Activated naive CD8-positive, alpha-beta T cell treated with anti-CD3 and anti-CD28 coated beads, Interleukin-2, amount 50 U/mL, for 24 hours (primary cell): Measurements from ENCODE around the gene GLI1.

Experiments used
- ATAC-seq: fragments of 150-1000 bp; cut with Tn5 transposase; one replicate; pipeline ENCODE4 v1.10.0; 2021
- DNase-seq: peaks from one replicate; pipeline ENCODE4 v3.0.0; 2021
- H3K27ac Mint-ChIP-seq: one replicate; pipeline ENCODE4 v1.8.0; 2021; ENCODE audit warnings: mild to moderate bottlenecking, mixed read lengths
- H3K27me3 Mint-ChIP-seq: one replicate; pipeline ENCODE4 v1.8.0; 2021; ENCODE audit warnings: mixed read lengths
- H3K36me3 Mint-ChIP-seq: one replicate; pipeline ENCODE4 v1.8.0; 2021; ENCODE audit warnings: low read depth, mixed read lengths
- H3K4me1 Mint-ChIP-seq: one replicate; pipeline ENCODE4 v1.8.0; 2021; ENCODE audit warnings: mixed read lengths
- H3K4me3 Mint-ChIP-seq: one replicate; pipeline ENCODE4 v1.8.0; 2021; ENCODE audit warnings: mild to moderate bottlenecking, moderate library complexity, mixed read lengths
- H3K9me3 Mint-ChIP-seq: one replicate; pipeline ENCODE4 v1.8.0; 2021; ENCODE audit warnings: mixed read lengths

GLI1 gene

GRCh38 chr12:57472391-57472790 is 12.8 kb downstream of the GLI1 start:
- Mint-ChIP-seq H3K27me3 (no peaks in the 10 kb centered on the region), H3K4me1 (peaks cover 39% of the 10 kb centered on the region), H3K9me3 (no peaks in the 10 kb centered on the region), H3K4me3 (no peak overlapping the region), H3K36me3 (peaks cover 39% of the 10 kb centered on the region), H3K27ac (no peak overlapping the region)
- ATAC-seq (no peak), DNase-seq (no peak)

GRCh38 chr12:57473392-57473791 is 13.8 kb downstream of the GLI1 start:
- Mint-ChIP-seq H3K36me3 (peaks cover 47% of the 10 kb centered on the region), H3K9me3 (no peaks in the 10 kb centered on the region), H3K4me3 (no peak overlapping the region), H3K27ac (peak overlapping the region; percentile 53), H3K27me3 (no peaks in the 10 kb centered on the region), H3K4me1 (peaks cover 45% of the 10 kb centered on the region)
- DNase-seq (no peak), ATAC-seq (no peak)

DNA sequence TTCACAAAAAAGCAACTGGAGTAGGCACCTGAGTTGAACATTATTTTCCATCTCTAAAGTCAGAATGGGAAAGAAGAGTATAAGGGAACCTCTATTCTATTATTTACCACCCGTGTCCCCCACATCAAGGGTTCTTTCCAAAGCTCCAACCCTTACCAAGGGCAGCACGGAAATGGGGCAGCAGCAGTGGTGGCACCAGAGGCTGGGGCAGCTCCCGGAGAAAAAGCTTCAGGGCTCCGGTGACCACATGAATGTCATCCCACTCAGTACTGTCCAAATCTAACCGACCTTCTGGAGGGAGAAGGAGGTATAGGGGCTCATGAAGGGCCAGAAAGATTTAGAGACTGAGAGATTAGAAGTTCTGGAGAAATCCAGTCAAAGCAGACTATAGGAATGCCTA is 14.3 kb downstream of the GLI1 start:
- Mint-ChIP-seq H3K9me3 (no peaks in the 10 kb centered on the region), H3K4me3 (peak overlapping the region; percentile 61), H3K27me3 (no peaks in the 10 kb centered on the region), H3K36me3 (peaks cover 51% of the 10 kb centered on the region), H3K27ac (no peak overlapping the region), H3K4me1 (peaks cover 50% of the 10 kb centered on the region)
- no peak for DNase-seq
- no peak for ATAC-seq

DNA sequence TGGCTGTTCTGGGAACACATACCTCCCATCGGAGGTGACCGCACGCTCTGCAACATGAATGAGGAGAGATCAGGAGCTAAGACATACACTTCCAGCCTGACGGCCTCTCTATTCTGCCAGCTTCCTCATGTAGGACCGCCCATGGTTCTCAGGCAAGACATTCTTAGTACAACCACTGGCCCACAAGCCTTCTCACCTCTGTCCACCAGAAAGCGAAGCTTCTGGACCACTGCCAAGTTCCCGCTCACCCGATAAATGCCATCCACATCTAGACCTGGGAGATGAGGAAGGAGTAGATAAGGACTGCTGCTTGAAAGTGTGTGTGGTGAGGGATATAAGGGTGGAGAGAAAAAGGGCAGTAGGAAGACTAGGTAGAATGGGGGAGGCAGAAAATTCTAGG is 14.8 kb downstream of the GLI1 start:
- DNase-seq, result no peak

DNA sequence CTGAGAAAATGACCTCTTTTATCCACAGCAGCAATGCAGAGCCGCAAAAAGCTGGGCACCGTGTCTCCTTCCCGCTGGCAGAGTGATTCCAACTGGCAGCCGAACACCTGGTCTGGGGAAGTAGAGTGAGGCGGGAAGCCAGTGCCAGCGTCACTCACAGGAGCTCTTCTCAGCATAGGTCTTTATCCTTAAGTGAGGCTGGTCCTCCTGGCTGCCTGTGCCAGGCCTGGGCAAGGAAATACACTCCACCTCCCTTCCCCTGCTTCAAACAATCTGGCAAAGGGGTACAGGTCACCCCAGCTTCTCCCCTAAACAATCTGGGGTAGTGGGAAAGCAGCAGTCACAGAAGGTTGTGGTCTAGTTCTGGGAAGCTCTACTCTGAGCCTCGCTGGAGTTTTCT is 15.3 kb downstream of the GLI1 start:
- no peaks in the 10 kb centered on the region for H3K9me3 Mint-ChIP-seq
- peaks cover 60% of the 10 kb centered on the region for H3K4me1 Mint-ChIP-seq
- H3K27ac Mint-ChIP-seq, result peak overlapping the region; percentile 71
- no peak for ATAC-seq
- H3K27me3 Mint-ChIP-seq, result no peaks in the 10 kb centered on the region
- H3K4me3 Mint-ChIP-seq, result peak overlapping the region; percentile 61
- H3K36me3 Mint-ChIP-seq, result peaks cover 47% of the 10 kb centered on the region
- no peak for DNase-seq

More for the DNA sequence above, 14.8 kb downstream of the GLI1 start:
- no peaks in the 10 kb centered on the region for H3K9me3 Mint-ChIP-seq
- peaks cover 47% of the 10 kb centered on the region for H3K36me3 Mint-ChIP-seq
- peak overlapping the region; percentile 71 for H3K27ac Mint-ChIP-seq
- H3K27me3 Mint-ChIP-seq, result no peaks in the 10 kb centered on the region
- peaks cover 56% of the 10 kb centered on the region for H3K4me1 Mint-ChIP-seq
- ATAC-seq, result no peak
- H3K4me3 Mint-ChIP-seq, result peak overlapping the region; percentile 61

- H3K27ac Mint-ChIP-seq, result peak overlapping the region; percentile 98
- peaks cover 67% of the 10 kb centered on the region for H3K4me1 Mint-ChIP-seq
- no peaks in the 10 kb centered on the region for H3K27me3 Mint-ChIP-seq
- no peaks in the 10 kb centered on the region for H3K9me3 Mint-ChIP-seq
- DNase-seq (no peak), ATAC-seq (no peak)
- peak overlapping the region; percentile 93 for H3K4me3 Mint-ChIP-seq
- H3K36me3 Mint-ChIP-seq, result peaks cover 47% of the 10 kb centered on the region
Observed at GRCh38 chr12:57475271-57476161, 15.9 kb downstream of the GLI1 start.

- ATAC-seq (peak; percentile 44), DNase-seq (peak; percentile 87)
- peaks cover 49% of the 10 kb centered on the region for H3K36me3 Mint-ChIP-seq
- peak overlapping the region; percentile 98 for H3K27ac Mint-ChIP-seq
- H3K27me3 Mint-ChIP-seq, result no peaks in the 10 kb centered on the region
- no peaks in the 10 kb centered on the region for H3K9me3 Mint-ChIP-seq
- peaks cover 75% of the 10 kb centered on the region for H3K4me1 Mint-ChIP-seq
- peak overlapping the region; percentile 93 for H3K4me3 Mint-ChIP-seq
Observed at GRCh38 chr12:57476162-57476992, 16.8 kb downstream of the GLI1 start.

DNA sequence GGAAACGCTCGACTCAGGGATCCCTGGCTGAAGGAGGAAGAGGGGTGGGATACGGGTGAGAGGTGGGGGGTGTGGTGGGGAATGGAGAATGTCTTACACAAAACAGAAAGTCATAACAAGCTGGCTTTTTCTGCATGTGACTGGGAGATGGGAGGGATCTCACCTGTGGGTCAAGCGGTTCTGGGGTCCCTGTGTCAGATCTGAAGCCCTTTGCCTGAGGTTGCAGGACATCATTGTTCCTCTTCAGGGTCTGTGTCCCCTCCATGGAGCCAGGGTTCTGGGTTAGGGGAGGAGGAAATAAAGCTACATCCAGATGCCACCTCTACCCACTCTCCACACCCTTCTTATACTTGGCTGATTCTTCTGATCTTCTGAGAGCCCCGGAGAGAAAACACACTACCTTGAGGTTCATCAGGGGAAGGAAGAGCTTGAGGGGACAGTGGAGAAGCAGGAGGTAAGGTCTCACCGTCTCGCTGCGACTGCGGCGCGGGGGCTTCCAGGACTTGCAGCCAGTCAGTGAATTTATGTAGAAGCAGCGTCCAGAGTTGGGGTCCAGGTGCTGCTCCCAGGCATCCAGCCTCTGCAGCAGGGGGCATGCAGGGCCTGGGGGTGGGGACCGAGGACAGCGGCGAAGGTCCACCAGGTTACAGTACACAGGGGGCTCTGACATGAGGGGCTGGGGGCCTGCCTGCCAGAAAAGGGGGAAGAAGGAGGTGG is 17.6 kb downstream of the GLI1 start:
- DNase-seq (no peak), ATAC-seq (no peak)
- H3K27ac Mint-ChIP-seq, result peak overlapping the region; percentile 98
- peaks cover 47% of the 10 kb centered on the region for H3K36me3 Mint-ChIP-seq
- H3K27me3 Mint-ChIP-seq, result no peaks in the 10 kb centered on the region
- no peaks in the 10 kb centered on the region for H3K9me3 Mint-ChIP-seq
- peaks cover 77% of the 10 kb centered on the region for H3K4me1 Mint-ChIP-seq
- H3K4me3 Mint-ChIP-seq, result peak overlapping the region; percentile 93

DNA sequence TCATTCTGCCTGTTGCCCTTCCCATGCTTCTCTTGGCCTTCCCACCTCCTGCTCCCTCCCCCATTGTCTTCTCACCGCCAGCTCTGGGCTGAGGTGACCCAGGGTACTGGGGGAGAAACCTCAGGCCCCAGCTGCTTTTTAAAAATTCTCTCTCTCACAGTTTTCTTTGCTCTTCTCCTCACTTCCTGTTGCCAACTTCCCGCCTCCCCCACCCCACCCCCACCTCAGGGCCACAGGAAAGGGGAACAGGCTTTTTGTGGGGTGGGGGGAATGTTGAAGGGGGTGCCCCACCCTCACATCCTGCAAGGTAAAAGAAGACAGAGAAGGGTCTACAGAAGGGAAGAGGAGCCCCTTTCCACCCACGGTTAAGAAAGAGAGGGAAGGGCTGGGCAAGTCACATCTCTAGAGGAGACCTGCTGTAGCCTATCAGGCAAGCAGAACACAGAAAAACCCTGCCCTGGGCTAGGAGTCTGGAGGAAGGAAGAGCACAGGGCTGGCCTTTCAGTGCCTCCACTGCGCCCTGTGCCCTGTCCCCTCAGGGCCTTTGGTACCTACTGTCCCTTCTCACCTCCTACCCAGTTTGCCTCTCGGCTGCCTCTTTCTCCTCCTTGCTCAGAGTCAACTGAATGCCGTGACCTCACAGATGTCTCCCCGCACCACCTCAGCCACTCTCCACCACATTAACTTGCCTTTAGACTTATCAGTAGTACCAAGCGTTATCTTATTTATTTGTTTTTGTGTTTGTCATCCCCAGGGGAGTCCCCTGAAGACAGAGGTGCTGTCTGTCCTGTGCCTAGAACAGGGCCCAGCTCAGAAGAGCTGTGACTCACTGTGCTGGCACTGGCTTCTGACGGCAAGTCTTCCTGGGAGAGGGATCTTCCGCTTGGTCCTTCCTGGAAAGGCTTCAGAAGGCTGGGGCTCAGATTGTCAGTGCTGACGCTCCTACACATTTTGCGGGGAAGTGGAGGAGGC is 18.4 kb downstream of the GLI1 start:
- peak overlapping the region; percentile 98 for H3K27ac Mint-ChIP-seq
- peaks cover 41% of the 10 kb centered on the region for H3K36me3 Mint-ChIP-seq
- peak; percentile 52 for DNase-seq
- H3K4me1 Mint-ChIP-seq, result peaks cover 74% of the 10 kb centered on the region
- no peaks in the 10 kb centered on the region for H3K9me3 Mint-ChIP-seq
- ATAC-seq, result peak; percentile 54
- H3K27me3 Mint-ChIP-seq, result no peaks in the 10 kb centered on the region
- H3K4me3 Mint-ChIP-seq, result peak overlapping the region; percentile 93

DNA sequence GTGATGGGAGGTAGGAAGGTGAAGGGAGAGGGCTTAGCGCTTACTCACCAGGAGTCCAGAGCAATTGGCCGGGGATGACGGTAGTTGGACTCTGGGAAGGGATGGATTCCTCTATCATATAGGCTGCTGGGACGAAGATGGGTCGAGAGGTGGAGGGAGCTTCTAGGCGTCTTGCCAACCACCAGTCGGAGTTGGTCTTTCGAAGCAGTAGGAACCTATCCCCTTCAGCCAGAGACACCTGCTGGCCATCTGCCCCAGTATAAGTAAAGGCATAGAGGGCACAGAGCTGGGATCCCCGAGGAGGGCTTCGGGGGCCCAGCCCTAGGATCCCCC is 19.4 kb downstream of the GLI1 start:
- H3K36me3 Mint-ChIP-seq, result peaks cover 35% of the 10 kb centered on the region
- peaks cover 73% of the 10 kb centered on the region for H3K4me1 Mint-ChIP-seq
- DNase-seq (no peak), ATAC-seq (no peak)
- H3K27me3 Mint-ChIP-seq, result no peaks in the 10 kb centered on the region
- no peaks in the 10 kb centered on the region for H3K9me3 Mint-ChIP-seq
- peak overlapping the region; percentile 98 for H3K27ac Mint-ChIP-seq
- peak overlapping the region; percentile 93 for H3K4me3 Mint-ChIP-seq

DNA sequence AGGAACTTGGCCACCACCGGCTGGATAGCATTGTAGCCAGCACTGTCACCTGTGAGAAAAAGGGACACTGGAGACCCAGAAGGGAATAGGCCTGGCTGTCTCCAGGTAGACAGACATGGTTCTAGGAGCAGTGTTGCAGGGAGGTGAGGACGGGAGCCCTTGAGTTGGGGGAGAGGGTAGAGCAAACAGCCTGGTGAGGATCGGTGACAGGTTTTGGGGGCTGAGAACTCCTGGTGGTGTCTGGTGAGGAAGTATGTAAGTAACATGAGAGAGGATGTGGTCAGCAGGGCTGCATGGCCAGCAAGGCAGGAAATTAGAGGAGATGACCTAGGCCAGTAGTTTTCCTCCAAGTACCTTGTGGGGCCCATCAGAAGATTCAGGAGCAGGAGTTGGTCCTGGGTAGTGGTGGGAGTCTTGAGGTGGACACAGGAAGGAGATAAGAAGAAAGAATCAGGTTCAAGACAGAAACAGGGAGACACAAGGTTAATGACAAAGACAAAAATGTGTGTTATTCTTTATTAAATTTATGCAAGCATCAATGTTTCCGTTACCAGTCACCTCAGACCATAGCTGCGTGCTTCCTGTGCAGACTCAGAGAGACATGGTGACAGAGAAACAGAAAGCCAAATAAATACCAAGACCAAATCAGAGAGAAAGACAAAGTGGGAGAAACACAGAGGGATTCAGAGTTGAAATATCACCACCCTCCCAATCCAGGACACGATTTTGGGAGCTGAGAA is 20.0 kb downstream of the GLI1 start, which contains the start of gene ARHGAP9:
Gene ARHGAP9, minus strand, starts transcription at position 491 of the 740 bp plus-strand sequence. Its CDS starts 460 bp downstream, at position 31.
- DNase-seq (peak; percentile 55), ATAC-seq (peak; percentile 57)
- H3K4me1 Mint-ChIP-seq, result peaks cover 68% of the 10 kb centered on the region
- H3K9me3 Mint-ChIP-seq, result no peaks in the 10 kb centered on the region
- peak within 1 kb of the TSS; percentile 98 for H3K27ac Mint-ChIP-seq
- no peaks in the 10 kb centered on the region for H3K27me3 Mint-ChIP-seq
- peak within 1 kb of the TSS; percentile 93 for H3K4me3 Mint-ChIP-seq
- peaks cover 30% of the 10 kb centered on the region for H3K36me3 Mint-ChIP-seq

- Mint-ChIP-seq H3K9me3 (no peaks in the 10 kb centered on the region), H3K36me3 (peaks cover 19% of the 10 kb centered on the region), H3K4me3 (no peak overlapping the region), H3K4me1 (peaks cover 55% of the 10 kb centered on the region), H3K27ac (peak overlapping the region; percentile 98), H3K27me3 (no peaks in the 10 kb centered on the region)
- DNase-seq, result no peak
- ATAC-seq, result no peak
Observed at GRCh38 chr12:57481671-57482070, 22.1 kb downstream of the GLI1 start.

GRCh38 chr12:57483466-57483865 is 23.9 kb downstream of the GLI1 start:
- DNase-seq (no peak), ATAC-seq (no peak)
- Mint-ChIP-seq H3K4me1 (peaks cover 51% of the 10 kb centered on the region), H3K36me3 (peaks cover 15% of the 10 kb centered on the region), H3K9me3 (no peaks in the 10 kb centered on the region), H3K27me3 (no peaks in the 10 kb centered on the region), H3K27ac (peak overlapping the region; percentile 50), H3K4me3 (no peak overlapping the region)
